Peyer's patch (tissue), 4 donors: ENCODE measurements around the gene FAM234B.

Experiments used
- CTCF ChIP-seq, 6 experiments: fragments of 450-650 bp in 4 of 6; fragments of 200-600 bp in 2 of 6; sonication (generic) in 1 of 6; IDR thresholded peaks; one replicate each; pipeline ENCODE4 v1.5.1; 2017 to 2019; ENCODE audit warnings: antibody characterized with exemption in 6 of 6, mild to moderate bottlenecking in 3 of 6, moderate library complexity in 1 of 6
- POLR2A ChIP-seq, 2 donors: fragments of 450-650 bp; IDR thresholded peaks; one replicate each; pipeline ENCODE4 v1.5.1; 2017; ENCODE audit warnings: antibody characterized with exemption in 2 of 2, mild to moderate bottlenecking in 2 of 2, moderate library complexity in 2 of 2

DNA sequence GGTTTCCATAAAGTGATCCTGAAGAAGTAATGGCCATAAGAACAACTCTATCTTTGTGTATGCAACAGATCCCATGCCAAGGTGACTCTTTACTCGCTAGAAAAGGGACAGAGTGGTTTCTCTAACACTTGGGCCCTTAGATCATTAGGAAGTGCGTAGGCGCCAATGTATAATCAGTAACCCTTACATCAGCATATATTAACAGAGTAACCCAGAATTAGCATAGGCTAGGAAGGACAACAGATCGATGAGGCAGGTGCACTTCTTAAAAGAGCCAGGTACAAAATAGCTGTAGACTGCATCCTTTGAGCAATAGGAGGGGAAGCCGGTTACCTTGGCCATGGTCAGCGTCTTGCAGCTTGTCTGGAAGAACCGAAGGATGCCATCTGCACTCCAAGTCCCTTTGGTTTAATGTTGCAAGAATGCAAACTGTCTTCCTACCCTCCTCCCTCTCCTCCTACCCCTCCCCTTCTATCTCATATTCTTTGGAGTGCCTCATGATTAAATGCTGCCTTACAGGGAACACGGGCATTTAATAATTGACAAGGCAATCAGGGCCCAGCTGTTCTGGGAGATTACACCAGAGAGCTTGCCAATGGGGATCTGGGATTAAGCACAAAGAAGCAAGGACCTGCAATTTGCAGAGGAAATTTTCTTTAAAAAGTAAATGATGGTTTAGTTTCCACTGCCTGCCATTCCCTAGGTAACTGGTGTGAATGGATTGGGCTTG lies 51.2 kb downstream of the FAM234B start:
- no peak for TF ChIP-seq CTCF (IDR thresholded peaks at IDR 0.05)
- TF ChIP-seq POLR2A (IDR thresholded peaks at IDR 0.05), result no peak
